Activated CD8-positive, alpha-beta memory T cell treated with anti-CD3 and anti-CD28 coated beads, Interleukin-2, amount 50 U/mL, for 1 hour (primary cell): ENCODE results near the gene SMURF1.

Experiments used
- DNase-seq: peaks from one replicate; pipeline ENCODE4 v3.0.0-alpha.2; 2020; ENCODE audit errors: extremely low read depth

Gene SMURF1

GRCh38 chr7:99029466-99030435 lies 114.2 kb downstream of the SMURF1 start:
- DNase-seq, result no peak

- DNase-seq, result no peak
Measured at GRCh38 chr7:99028261-99028973, 115.5 kb downstream of the SMURF1 start.

GRCh38 chr7:99027841-99028240 lies 116.1 kb downstream of the SMURF1 start:
- DNase-seq, result no peak

GRCh38 chr7:99027241-99027640 lies 116.7 kb downstream of the SMURF1 start:
- DNase-seq, result no peak

GRCh38 chr7:99024066-99024465 lies 119.8 kb downstream of the SMURF1 start:
- no peak for DNase-seq

- DNase-seq, result no peak
Measured at GRCh38 chr7:99021941-99022560, 121.9 kb downstream of the SMURF1 start.

- no peak for DNase-seq
Measured at GRCh38 chr7:99020413-99020715, 123.5 kb downstream of the SMURF1 start.

GRCh38 chr7:99019523-99020412 lies 124.1 kb downstream of the SMURF1 start:
- no peak for DNase-seq

GRCh38 chr7:99016196-99016595 lies 127.7 kb downstream of the SMURF1 start:
- DNase-seq, result no peak

- DNase-seq, result no peak
Measured at GRCh38 chr7:99014113-99014985, 129.6 kb downstream of the SMURF1 start.

- no peak for DNase-seq
Measured at GRCh38 chr7:99013266-99014112, 130.4 kb downstream of the SMURF1 start.

- DNase-seq, result no peak
Measured at GRCh38 chr7:99012722-99013121, 131.2 kb downstream of the SMURF1 start.

- DNase-seq, result no peak
Measured at GRCh38 chr7:99011706-99012404, 132.1 kb downstream of the SMURF1 start.

- DNase-seq, result no peak
Measured at GRCh38 chr7:99011341-99011705, 132.6 kb downstream of the SMURF1 start.

GRCh38 chr7:99010281-99010680 lies 133.6 kb downstream of the SMURF1 start:
- DNase-seq, result no peak

GRCh38 chr7:99008921-99009530 lies 134.9 kb downstream of the SMURF1 start:
- DNase-seq, result no peak

- DNase-seq, result no peak
Measured at GRCh38 chr7:99008181-99008631, 135.7 kb downstream of the SMURF1 start.

- no peak for DNase-seq
Measured at GRCh38 chr7:99006739-99007424, 137.0 kb downstream of the SMURF1 start.
